SK-N-SH treated with all-trans-retinoic acid at 6 μM for 48 hours (cell line): ENCODE data around the gene EEF2KMT.

Source experiments
- ARNTL ChIP-seq: fragments of 450-650 bp; formaldehyde crosslinking; IDR thresholded peaks from 2 replicates; pipeline ENCODE4 v1.5.0; 2020; ENCODE audit warnings: low read depth, mild to moderate bottlenecking, moderate library complexity, borderline replicate concordance
- OSR1 ChIP-seq: fragments of 250-450 bp; sonication (Bioruptor Pico); IDR thresholded peaks from 2 replicates; pipeline ENCODE4 v1.8.0; 2022; ENCODE audit warnings: moderate library complexity, mild to moderate bottlenecking, inconsistent platforms
- PATZ1 ChIP-seq: fragments of 250-450 bp; sonication (Bioruptor Pico); IDR thresholded peaks from 2 replicates; pipeline ENCODE4 v1.8.0; 2020; ENCODE audit warnings: mild to moderate bottlenecking, moderate library complexity, borderline replicate concordance
- PPARA ChIP-seq: fragments of 250-450 bp; sonication (Bioruptor Pico); IDR thresholded peaks from 2 replicates; pipeline ENCODE4 v1.5.0; 2020; ENCODE audit warnings: mild to moderate bottlenecking, borderline replicate concordance
- RARB ChIP-seq: fragments of 250-450 bp; sonication (Bioruptor Pico); IDR thresholded peaks from 2 replicates; pipeline ENCODE4 v1.8.0; 2021; ENCODE audit warnings: mild to moderate bottlenecking, moderate library complexity
- SNAI2 ChIP-seq: fragments of 250-450 bp; sonication (Bioruptor Pico); IDR thresholded peaks from 2 replicates; pipeline ENCODE4 v1.5.0; 2020; ENCODE audit warnings: mild to moderate bottlenecking, moderate library complexity
- TCF4 ChIP-seq: fragments of 250-450 bp; sonication (Bioruptor Pico); IDR thresholded peaks from 2 replicates; pipeline ENCODE4 v1.8.0; 2021; ENCODE audit warnings: mild to moderate bottlenecking, moderate library complexity, borderline replicate concordance
- TSHZ2 ChIP-seq: fragments of 250-450 bp; sonication (Bioruptor Pico); IDR thresholded peaks from 2 replicates; pipeline ENCODE4 v1.5.0; 2020; ENCODE audit warnings: mild to moderate bottlenecking, moderate library complexity
- ZC3H10 ChIP-seq: fragments of 250-450 bp; sonication (Bioruptor Pico); IDR thresholded peaks from 2 replicates; pipeline ENCODE4 v1.5.1; 2021; ENCODE audit warnings: mild to moderate bottlenecking, moderate library complexity
- ZNF565 ChIP-seq: fragments of 450-650 bp; formaldehyde crosslinking; conservative IDR thresholded peaks from 2 replicates; pipeline ENCODE4 v1.5.0; 2020; ENCODE audit warnings: low read depth, mild to moderate bottlenecking, moderate library complexity
- ZNF8 ChIP-seq: fragments of 450-650 bp; formaldehyde crosslinking; IDR thresholded peaks from 2 replicates; pipeline ENCODE4 v1.5.0; 2020; ENCODE audit warnings: mild to moderate bottlenecking, moderate library complexity
- TF ChIP-seq, protein P1 (sequence below): fragments of 250-450 bp; sonication (Bioruptor Pico); IDR thresholded peaks from 2 replicates; pipeline ENCODE4 v1.5.1; 2020; ENCODE audit warnings: low read depth, mild to moderate bottlenecking, moderate library complexity
- TF ChIP-seq, protein P2 (sequence below): fragments of 250-450 bp; sonication (Bioruptor Pico); IDR thresholded peaks from 2 replicates; pipeline ENCODE4 v1.8.0; 2021; ENCODE audit warnings: low read depth, mild to moderate bottlenecking, moderate library complexity, borderline replicate concordance

DNA sequence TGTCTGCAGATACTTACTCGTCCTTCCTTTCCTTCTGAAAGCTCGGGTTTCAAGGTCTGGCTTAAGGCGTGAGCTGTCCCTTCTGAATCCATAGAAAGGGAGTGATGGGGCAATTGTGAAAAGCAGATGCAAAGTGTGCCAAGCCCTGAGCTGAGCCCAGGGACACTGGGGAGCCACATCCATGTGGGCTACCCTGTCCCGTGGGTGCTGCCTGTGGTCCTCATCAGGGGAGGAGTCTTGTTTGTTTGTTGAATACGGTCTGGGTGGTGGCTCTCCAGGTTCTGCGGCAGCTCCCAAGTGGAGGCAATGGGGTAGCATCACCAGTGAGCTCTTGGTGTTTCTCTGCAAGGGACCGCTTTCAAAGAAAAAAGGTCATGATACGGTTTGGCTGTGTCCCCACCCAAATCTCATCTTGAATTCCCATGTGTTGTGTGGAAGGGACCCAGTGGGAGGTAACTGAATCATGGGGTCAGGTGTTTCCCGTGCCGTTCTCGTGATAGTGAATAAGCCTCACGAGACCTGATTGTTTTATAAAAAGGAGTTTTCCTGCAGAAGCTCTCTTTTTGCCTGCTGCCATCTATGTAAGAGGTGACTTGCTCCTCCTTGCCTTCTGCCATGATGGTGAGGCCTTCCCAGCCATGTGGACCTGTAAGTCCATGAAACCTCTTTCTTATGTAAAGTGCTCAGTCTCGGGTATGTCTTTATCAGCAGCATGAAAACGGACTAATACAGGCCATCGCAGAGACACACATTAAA lies 27.0 kb downstream of the EEF2KMT start:
- TF ChIP-seq PATZ1 (CRISPR knock-in tag) (no peak), TCF4 (CRISPR knock-in tag) (no peak), TSHZ2 (CRISPR knock-in tag) (no peak), ZNF8 (CRISPR knock-in tag) (no peak), ZNF565 (CRISPR knock-in tag) (no peak), ZC3H10 (CRISPR knock-in tag) (no peak), RARB (CRISPR knock-in tag) (no peak), PPARA (CRISPR knock-in tag) (no peak), SNAI2 (CRISPR knock-in tag) (no peak), ARNTL (CRISPR knock-in tag) (no peak), OSR1 (no peak)
- TF ChIP-seq, protein P1, sequence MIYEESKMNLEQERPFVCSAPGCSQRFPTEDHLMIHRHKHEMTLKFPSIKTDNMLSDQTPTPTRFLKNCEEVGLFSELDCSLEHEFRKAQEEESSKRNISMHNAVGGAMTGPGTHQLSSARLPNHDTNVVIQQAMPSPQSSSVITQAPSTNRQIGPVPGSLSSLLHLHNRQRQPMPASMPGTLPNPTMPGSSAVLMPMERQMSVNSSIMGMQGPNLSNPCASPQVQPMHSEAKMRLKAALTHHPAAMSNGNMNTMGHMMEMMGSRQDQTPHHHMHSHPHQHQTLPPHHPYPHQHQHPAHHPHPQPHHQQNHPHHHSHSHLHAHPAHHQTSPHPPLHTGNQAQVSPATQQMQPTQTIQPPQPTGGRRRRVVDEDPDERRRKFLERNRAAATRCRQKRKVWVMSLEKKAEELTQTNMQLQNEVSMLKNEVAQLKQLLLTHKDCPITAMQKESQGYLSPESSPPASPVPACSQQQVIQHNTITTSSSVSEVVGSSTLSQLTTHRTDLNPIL: no peak
- TF ChIP-seq, protein P2, sequence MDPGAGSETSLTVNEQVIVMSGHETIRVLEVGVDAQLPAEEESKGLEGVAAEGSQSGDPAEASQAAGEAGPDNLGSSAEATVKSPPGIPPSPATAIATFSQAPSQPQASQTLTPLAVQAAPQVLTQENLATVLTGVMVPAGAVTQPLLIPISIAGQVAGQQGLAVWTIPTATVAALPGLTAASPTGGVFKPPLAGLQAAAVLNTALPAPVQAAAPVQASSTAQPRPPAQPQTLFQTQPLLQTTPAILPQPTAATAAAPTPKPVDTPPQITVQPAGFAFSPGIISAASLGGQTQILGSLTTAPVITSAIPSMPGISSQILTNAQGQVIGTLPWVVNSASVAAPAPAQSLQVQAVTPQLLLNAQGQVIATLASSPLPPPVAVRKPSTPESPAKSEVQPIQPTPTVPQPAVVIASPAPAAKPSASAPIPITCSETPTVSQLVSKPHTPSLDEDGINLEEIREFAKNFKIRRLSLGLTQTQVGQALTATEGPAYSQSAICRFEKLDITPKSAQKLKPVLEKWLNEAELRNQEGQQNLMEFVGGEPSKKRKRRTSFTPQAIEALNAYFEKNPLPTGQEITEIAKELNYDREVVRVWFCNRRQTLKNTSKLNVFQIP (CRISPR knock-in tag): no peak
